ENCODE measurements around the gene NF1.
"Not testable (repeated sequence)": the region's sequence is repeated elsewhere in the genome, so short reads cannot be mapped to it uniquely, and the experiment has no call there.

NF1 gene, protein sequence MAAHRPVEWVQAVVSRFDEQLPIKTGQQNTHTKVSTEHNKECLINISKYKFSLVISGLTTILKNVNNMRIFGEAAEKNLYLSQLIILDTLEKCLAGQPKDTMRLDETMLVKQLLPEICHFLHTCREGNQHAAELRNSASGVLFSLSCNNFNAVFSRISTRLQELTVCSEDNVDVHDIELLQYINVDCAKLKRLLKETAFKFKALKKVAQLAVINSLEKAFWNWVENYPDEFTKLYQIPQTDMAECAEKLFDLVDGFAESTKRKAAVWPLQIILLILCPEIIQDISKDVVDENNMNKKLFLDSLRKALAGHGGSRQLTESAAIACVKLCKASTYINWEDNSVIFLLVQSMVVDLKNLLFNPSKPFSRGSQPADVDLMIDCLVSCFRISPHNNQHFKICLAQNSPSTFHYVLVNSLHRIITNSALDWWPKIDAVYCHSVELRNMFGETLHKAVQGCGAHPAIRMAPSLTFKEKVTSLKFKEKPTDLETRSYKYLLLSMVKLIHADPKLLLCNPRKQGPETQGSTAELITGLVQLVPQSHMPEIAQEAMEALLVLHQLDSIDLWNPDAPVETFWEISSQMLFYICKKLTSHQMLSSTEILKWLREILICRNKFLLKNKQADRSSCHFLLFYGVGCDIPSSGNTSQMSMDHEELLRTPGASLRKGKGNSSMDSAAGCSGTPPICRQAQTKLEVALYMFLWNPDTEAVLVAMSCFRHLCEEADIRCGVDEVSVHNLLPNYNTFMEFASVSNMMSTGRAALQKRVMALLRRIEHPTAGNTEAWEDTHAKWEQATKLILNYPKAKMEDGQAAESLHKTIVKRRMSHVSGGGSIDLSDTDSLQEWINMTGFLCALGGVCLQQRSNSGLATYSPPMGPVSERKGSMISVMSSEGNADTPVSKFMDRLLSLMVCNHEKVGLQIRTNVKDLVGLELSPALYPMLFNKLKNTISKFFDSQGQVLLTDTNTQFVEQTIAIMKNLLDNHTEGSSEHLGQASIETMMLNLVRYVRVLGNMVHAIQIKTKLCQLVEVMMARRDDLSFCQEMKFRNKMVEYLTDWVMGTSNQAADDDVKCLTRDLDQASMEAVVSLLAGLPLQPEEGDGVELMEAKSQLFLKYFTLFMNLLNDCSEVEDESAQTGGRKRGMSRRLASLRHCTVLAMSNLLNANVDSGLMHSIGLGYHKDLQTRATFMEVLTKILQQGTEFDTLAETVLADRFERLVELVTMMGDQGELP (N-terminal part only)

GRCh38 chr17:31094600-31095235 is at the start of gene NF1:
Gene NF1 (plus strand): TSS chr17:31094977. CDS start chr17:31095310, 333 bp downstream.
- DNase-seq, result peak; percentile 77 to 84

DNA sequence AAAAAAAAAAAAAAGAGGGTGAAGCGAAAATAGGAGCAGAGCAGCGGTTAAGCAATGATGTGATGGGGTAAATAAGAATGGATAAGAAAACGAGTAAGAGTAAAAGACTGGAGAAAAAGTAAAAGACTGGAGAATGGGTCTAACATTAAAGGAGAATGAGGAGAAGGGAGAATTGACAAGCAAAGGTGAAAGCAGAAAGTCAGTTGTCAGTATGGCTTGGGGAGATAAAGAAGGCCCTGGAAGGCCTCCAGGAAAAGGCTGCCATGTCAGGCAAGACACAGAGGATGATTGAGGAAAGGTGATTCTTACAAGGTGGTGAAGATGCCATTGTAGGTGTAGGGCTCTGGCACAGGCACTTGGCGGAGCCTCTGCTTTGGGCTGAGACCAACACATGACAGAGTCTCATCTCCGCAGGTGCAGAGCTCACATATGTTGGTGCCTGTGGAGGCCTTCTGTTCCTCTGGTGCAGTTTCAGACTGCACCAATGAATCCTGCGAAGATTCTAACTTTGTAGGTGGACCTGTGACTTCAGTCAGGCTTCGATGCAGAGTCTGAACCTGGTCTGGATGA is 47.8 kb upstream of the NF1 start:
- not testable (repeated sequence) for DNase-seq

DNA sequence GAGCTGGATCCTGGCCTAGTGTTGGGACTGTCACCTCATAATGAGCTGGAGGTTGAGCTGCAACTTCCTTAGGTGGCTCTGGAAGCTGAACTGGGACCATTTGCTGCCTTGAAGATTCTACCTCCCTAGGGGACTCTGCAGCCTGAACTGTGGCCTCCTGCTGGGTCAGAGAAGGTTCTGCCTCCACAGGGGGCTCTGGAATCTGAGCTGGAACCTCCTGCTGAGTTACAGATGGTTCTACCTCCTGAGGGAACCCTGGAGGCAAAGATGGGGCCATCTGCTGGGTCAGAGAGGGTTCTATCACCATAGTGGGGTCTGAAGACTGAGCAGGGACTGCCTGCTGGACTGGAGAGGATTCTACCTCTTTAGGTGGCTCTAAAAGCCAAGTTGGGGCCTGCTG is 46.6 kb upstream of the NF1 start:
- no peak for DNase-seq

GRCh38 chr17:31048780-31049179 is 46.0 kb upstream of the NF1 start:
- DNase-seq, result no peak

- DNase-seq, result no peak
These were observed 43.8 kb upstream of the NF1 start for GRCh38 chr17:31050948-31051347.

GRCh38 chr17:31051506-31051905 is 43.3 kb upstream of the NF1 start:
- DNase-seq, result no peak

DNA sequence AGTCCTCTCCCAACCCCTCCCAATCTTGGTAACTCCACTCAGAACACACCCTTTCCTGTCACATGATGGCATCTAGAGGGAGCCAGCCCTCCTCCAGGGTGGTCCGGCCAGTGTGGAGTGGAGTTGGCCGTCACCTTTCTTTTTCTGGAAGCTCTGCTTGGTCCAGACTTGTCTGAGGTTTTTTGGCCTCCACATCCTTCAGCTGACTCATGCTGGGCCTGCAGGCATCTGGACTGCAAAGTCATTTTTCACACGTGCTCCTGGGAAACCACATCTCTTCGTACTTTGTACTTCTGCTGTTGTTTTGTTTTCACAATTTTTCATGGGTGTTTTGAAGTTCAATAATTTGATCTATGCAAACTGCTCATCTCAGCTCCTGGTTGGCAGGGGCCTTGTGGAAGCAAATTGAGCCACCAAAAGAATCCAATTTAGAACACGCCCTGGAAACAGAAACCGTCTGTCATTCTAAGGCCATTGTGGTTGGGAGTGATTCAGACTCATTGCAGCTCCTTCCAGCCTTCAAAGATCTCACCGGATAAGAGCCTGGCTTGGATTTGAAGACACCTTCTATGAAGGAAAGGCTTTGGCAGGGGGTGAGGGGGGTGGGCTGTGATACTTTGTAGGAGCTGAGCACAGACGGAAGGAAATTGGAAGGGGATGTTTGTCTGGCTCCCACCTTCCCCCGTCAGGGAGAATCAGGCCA is 42.4 kb upstream of the NF1 start:
- no peak for DNase-seq

- no peak for DNase-seq
These were observed 41.7 kb upstream of the NF1 start for GRCh38 chr17:31053071-31053470.

- no peak for DNase-seq
These were observed 40.0 kb upstream of the NF1 start for GRCh38 chr17:31054761-31055160.

DNA sequence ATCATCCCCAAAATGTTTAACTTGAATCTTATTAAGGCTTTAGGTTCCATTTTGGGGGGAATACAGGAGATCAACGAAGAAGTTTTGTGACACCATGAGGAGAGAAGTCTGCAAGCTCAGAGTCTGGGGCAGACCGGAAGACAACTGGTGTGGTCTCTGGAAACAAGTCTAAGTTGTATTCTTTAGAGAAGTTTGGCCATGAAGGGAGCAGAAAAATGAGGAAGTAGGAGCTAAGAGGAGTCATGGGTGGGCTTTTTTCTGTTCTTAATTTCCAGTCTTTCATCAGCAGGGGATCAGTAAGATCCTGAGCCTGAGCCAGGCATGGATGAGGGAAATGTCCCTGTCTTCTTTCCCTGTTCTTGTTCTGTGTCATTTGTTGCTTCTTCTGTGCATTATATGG is 35.8 kb upstream of the NF1 start:
- DNase-seq, result no peak

DNA sequence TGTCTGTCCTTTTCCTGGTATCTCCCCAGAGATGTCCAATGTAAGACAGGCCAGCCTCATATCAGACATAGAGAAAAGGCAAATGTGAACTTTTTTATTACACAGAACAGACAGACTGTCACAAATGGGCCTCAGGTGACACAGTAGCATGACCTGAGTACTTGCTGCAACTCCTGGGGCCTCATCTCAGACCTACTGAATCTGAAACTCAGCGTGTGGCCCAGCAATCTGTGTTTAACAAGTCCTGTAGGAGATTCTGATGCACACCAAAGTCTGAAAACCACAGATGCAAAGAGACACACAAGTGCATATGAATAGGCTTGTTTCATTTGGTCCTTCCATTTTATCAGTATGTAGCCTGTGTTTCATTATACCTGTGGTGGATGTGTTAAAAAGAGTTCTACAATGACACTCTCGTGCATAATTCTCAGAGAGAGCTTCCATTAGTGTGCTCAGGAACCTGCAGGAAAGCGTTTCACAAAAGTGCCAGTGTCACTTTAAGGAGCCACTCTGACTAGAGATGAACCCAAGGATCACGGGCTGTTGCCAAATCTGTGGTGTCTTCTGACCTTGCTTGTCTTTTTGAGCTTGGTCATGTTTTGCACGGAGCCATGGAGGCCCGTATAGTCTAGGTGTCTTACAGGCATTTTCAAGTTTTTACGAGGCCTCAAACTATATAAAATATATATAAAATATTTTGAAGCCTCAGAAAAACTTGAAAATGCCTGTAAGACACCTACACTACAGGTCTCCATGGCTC is 33.8 kb upstream of the NF1 start:
- no peak for DNase-seq

- DNase-seq, result no peak
These were observed 33.1 kb upstream of the NF1 start for GRCh38 chr17:31061678-31062077.

DNA sequence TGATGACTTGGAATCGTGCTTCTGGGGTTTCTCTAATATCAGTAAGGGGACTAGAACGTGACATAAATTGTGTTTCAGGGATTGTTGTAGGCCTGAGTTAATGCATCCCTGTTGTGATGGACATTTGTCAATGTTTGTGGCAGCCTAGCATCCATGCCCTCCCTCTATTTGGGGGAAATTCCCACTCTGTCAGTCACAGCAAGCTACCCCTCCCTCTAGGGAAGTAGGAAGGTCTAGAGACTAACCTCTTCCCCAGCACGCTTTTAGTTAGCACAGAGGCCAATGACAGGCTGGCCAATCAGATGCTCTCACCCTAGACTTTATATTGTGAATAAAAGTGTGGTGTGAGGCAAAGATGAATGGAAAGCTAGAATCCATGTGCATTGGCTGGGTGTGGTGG is 32.4 kb upstream of the NF1 start:
- no peak for DNase-seq

DNA sequence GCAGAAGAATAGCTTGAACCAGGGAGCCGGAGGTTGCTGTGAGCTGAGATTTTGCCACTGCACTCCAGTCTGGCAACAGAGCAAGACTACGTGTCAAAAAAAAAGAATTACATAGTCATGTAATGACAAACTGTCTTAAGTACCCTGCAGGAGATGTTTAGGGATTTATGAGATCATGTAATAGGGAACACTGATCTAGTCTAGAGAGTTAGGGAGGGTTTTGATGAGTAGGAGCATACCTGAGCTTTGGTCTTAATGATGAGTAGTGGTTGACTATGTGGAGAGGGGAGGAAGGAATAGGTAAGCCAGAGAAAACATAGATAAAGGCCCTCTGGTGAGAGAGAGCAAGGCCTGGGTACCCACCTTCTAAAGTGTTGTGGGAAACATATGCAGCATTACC is 30.1 kb upstream of the NF1 start:
- DNase-seq, result no peak

DNA sequence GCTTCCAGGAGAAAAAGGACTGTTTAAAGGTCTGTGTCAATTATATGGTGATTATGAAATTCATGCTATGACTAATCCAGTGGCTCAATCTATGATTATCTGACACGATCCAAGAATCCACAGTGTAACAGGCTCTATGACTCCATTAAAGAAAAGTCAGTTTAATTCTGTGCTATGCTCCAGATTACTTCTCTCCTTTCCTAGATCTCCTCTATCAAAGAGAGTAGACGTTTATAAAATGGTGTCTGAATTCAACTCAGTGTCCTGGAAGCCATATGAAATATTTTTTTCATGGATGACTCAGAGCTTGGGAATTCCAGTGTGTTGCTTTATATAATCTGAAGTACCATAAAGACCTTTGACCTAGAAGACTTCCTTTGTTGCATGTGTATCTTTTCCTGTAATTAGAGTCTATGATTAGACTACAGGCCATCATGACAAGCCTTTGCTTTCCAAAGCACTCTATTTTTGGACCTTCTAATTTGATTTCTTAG is 27.0 kb upstream of the NF1 start:
- DNase-seq, result no peak

DNA sequence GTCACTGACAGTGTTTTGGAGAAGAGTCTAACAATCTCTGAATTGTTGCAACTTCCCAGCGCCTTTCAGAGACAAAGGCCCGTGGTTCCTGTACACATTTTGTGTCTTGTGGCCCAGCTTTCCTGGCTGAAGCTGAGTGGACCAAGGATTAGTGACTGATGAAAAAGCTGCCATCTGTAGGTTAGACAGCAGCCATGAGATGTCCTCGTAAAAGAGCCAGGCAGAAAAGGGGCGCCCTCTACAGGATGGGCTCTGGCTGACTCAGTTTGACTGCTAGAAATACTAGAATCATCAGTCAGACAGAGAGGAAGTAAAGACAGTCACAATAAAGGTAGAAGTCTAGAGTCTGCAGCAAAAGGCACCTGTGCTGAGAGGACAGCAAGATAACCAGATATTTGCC is 26.5 kb upstream of the NF1 start:
- peak; percentile 8 to 25 for DNase-seq

- DNase-seq, result no peak
These were observed 22.6 kb upstream of the NF1 start for GRCh38 chr17:31072186-31072585.

DNA sequence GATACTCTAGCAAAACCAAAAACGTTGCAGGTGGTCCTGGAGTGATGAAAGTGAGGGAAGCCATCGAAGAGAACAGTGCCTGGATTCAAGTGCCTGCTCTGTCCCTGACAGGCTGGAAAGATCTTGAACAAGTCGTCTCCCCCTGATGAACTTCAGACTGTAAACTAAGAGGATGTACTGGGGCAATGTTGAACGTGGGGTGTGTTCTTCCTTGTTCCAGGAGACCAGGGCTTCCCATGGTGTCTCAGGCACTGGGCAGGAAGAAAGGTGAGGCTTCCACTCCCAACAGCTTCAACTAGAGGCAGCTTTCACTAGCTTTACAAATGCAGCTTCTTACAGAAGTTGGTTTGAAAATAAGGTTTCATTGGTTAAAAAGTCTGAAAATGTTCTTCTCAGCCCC is 21.4 kb upstream of the NF1 start:
- DNase-seq, result no peak

DNA sequence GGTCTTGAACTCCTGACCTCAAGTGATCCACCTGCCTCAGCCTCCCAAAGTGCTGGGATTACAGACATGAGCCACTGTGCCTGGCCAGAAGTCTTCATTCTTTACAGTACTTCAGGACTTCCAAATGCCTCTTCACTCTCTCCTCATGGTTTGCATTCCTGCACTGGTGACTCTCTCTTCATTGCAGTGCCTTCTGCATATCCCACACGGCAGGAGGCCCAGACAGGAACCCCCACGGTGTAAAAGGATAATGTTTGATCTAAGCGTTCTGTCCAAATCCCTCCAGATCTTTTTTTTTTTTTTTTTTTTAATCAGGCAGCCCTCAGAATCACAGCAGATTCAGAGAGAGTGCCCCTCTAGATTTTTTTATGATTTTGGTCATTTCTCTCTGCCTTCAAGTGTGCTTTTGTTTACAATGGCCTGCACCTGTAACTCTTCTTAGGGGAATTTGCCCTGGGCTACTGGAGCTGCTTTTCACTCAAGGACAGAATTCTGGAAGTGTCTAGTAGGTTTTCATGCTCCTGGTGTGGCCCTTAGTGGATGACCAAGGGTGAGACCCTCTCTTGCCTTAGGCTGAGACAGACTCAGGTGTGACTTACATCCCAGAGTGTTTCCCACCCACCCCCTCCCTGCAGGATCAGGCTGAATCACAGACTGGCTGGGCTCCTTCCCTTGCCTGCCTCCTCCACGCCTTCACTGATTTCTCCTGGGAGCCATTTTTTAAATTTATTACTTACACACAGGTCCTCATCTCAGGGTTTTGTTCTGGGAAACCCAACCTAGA is 19.8 kb upstream of the NF1 start:
- no peak for DNase-seq

DNA sequence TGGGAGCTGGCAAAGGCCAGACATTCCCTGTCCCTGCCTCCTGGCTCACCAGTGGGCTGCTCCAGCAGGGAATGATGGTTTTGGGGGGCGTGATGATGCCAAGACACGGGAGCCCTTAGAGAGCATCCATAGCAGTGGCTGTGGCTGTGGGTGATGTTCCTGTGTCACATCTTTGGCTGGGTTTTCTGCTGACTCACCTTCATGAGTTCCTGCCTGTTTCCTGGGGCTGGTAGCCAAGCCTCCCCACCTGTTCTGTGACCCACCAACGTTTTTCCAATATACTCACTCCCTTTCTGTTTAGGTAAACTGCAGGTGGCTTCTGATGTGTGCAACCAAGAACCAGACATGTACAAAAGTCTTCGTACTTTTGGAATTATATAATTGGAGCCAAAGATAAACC is 16.5 kb upstream of the NF1 start:
- DNase-seq, result no peak
